Trophoblast cell (in vitro differentiated cells and primary cell): ENCODE results near the gene CRAMP1.
"Not testable (repeated sequence)": the region's sequence is repeated elsewhere in the genome, so short reads cannot be mapped to it uniquely, and the experiment has no call there.

ENCODE experiments used
- DNase-seq, 2 donors: peaks; one replicate each; pipeline ENCODE4 v3.0.0-alpha.2; 2016
- H2AFZ ChIP-seq: 2 replicates; pipeline ENCODE4 v1.6.1; 2013; ENCODE audit warnings: low read length, moderate library complexity, mild to moderate bottlenecking; ENCODE audit not compliant: insufficient read depth, poor library complexity
- H2AK5ac ChIP-seq: 2 replicates; pipeline ENCODE4 v1.6.1; 2013; ENCODE audit warnings: mild to moderate bottlenecking, low read length
- H2BK120ac ChIP-seq: 2 replicates; pipeline ENCODE4 v1.6.1; 2013; ENCODE audit warnings: low read length, mild to moderate bottlenecking, moderate library complexity; ENCODE audit not compliant: insufficient read depth, poor library complexity
- H2BK12ac ChIP-seq: 2 replicates; pipeline ENCODE4 v1.6.1; 2013; ENCODE audit warnings: mild to moderate bottlenecking, low read length, moderate library complexity
- H2BK5ac ChIP-seq: 2 replicates; pipeline ENCODE4 v1.6.1; 2013; ENCODE audit warnings: low read length, low read depth, moderate library complexity, mild to moderate bottlenecking; ENCODE audit not compliant: poor library complexity
- H3K14ac ChIP-seq: 2 replicates; pipeline ENCODE4 v1.6.1; 2013; ENCODE audit warnings: mild to moderate bottlenecking, low read length
- H3K18ac ChIP-seq: 2 replicates; pipeline ENCODE4 v1.6.1; 2013; ENCODE audit warnings: mild to moderate bottlenecking, low read length
- H3K23ac ChIP-seq: 2 replicates; pipeline ENCODE4 v1.6.1; 2013; ENCODE audit warnings: low read length
- H3K27ac ChIP-seq: 2 replicates; pipeline ENCODE4 v1.5.1; 2013; ENCODE audit warnings: low read depth, mild to moderate bottlenecking, inconsistent platforms, low read length, moderate library complexity
- H3K27me3 ChIP-seq: 2 replicates; pipeline ENCODE4 v1.6.1; 2013; ENCODE audit warnings: inconsistent platforms, mild to moderate bottlenecking, low read length, moderate library complexity; ENCODE audit not compliant: insufficient read depth
- H3K36me3 ChIP-seq, 2 experiments: 1 replicate in 1 of 2; 2 replicates in 1 of 2; pipeline ENCODE4 v1.6.1; 2013; ENCODE audit warnings: low read length in 2 of 2, mild to moderate bottlenecking in 2 of 2, moderate library complexity in 1 of 2; ENCODE audit not compliant: insufficient read depth in 2 of 2, control insufficient read depth in 1 of 2
- H3K4ac ChIP-seq: 2 replicates; pipeline ENCODE4 v1.6.1; 2013; ENCODE audit warnings: low read depth, mild to moderate bottlenecking, low read length, moderate library complexity
- H3K4me1 ChIP-seq, 2 experiments: 1 replicate in 1 of 2; 2 replicates in 1 of 2; pipeline ENCODE4 v1.6.1; 2013; ENCODE audit warnings: low read length in 2 of 2, mild to moderate bottlenecking in 2 of 2, moderate library complexity in 1 of 2; ENCODE audit not compliant: insufficient read depth in 2 of 2, control insufficient read depth in 1 of 2
- H3K4me2 ChIP-seq: 2 replicates; pipeline ENCODE4 v1.6.1; 2013; ENCODE audit warnings: inconsistent platforms, mild to moderate bottlenecking, low read length, moderate library complexity
- H3K4me3 ChIP-seq: 2 replicates; pipeline ENCODE4 v1.5.1; 2013; ENCODE audit warnings: mild to moderate bottlenecking, low read depth, low read length, inconsistent platforms
- H3K79me1 ChIP-seq: one replicate; pipeline ENCODE4 v1.6.1; 2013; ENCODE audit warnings: low read length
- H3K79me2 ChIP-seq: 2 replicates; pipeline ENCODE4 v1.6.1; 2013; ENCODE audit warnings: low read length, mild to moderate bottlenecking; ENCODE audit not compliant: control insufficient read depth, insufficient read depth, poor library complexity
- H3K9ac ChIP-seq: 2 replicates; pipeline ENCODE4 v1.6.1; 2013; ENCODE audit warnings: mild to moderate bottlenecking, low read length
- H3K9me3 ChIP-seq: 2 replicates; pipeline ENCODE4 v1.6.1; 2013; ENCODE audit warnings: low read depth, mild to moderate bottlenecking, control low read depth, inconsistent platforms, low read length; ENCODE audit not compliant: insufficient read depth
- H4K12ac ChIP-seq: 2 replicates; pipeline ENCODE4 v1.6.1; 2013; ENCODE audit warnings: low read depth, mild to moderate bottlenecking, low read length, moderate library complexity
- H4K8ac ChIP-seq: 2 replicates; pipeline ENCODE4 v1.6.1; 2013; ENCODE audit warnings: low read depth, mild to moderate bottlenecking, low read length, moderate library complexity
- H4K91ac ChIP-seq: one replicate; pipeline ENCODE4 v1.6.1; 2013; ENCODE audit warnings: low read depth, mild to moderate bottlenecking, low read length, moderate library complexity
- WGBS: extraction: QIAGEN DNeasy Blood & Tissue Kit; methylation state at CpG from one replicate; pipeline ENCODE4 v1.1.7; 2013; ENCODE audit warnings: missing lambda C conversion rate; ENCODE audit not compliant: insufficient read length, insufficient coverage; ENCODE audit errors: extremely low coverage; 5-methylcytosine and 5-hydroxymethylcytosine counted together

CRAMP1 gene

GRCh38 chr16:1713933-1714332, 101.8 kb downstream of the CRAMP1 start:
- no peak overlapping the region for H4K12ac ChIP-seq

DNA sequence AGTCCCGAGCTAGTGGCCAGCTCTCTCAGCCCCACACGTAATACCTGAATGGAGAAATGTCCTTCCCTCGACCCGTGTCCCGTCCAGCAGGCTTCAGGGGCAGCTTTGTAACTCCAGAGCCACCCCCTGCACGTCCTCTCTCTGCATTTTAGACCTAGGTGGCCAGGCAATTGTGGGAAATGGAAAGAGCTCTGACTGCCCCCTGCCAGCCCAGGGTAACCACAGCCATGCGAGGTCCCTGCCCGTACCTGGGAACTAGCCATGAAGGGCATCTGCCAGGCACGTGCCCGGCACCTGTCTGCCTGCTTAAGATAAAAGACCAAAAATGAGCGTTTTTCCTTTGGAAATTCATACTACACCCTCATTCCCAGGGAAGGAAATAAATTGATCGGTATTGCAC, 103.1 kb downstream of the CRAMP1 start:
- Histone ChIP-seq H3K4me2 (no peak overlapping the region), H3K4me1 (peaks cover 0 to 2% of the 10 kb centered on the region in 2 experiments), H2BK12ac (no peak overlapping the region), H4K91ac (no peak overlapping the region), H3K4ac (no peak overlapping the region), H3K27me3 (no peaks in the 10 kb centered on the region), H3K9ac (no peak overlapping the region), H3K27ac (no peak overlapping the region), H3K36me3 (no peaks in the 10 kb centered on the region), H3K79me2 (no peaks in the 10 kb centered on the region), H2AFZ (no peak overlapping the region), H2AK5ac (no peak overlapping the region), H2BK120ac (no peak overlapping the region), H3K79me1 (no peaks in the 10 kb centered on the region), H3K14ac (no peak overlapping the region), H4K12ac (no peak overlapping the region), H3K9me3 (peaks cover 2% of the 10 kb centered on the region), H4K8ac (no peak overlapping the region), H2BK5ac (no peak overlapping the region), H3K4me3 (no peak overlapping the region), H3K23ac (no peak overlapping the region), H3K18ac (no peak overlapping the region)
- DNase-seq = no peak
- WGBS = no CpG with 5 or more reads among the region's 12 CpGs

More at GRCh38 chr16:1713933-1714332, 101.8 kb downstream of the CRAMP1 start:
- Histone ChIP-seq H2BK12ac (no peak overlapping the region), H3K27me3 (no peaks in the 10 kb centered on the region), H3K23ac (no peak overlapping the region), H3K18ac (no peak overlapping the region), H2BK5ac (no peak overlapping the region), H3K9me3 (peaks cover 2% of the 10 kb centered on the region), H3K14ac (no peak overlapping the region), H4K91ac (no peak overlapping the region), H3K9ac (no peak overlapping the region), H3K79me2 (no peaks in the 10 kb centered on the region), H3K4me3 (no peak overlapping the region), H3K36me3 (no peaks in the 10 kb centered on the region), H3K4me1 (peaks cover 0 to 2% of the 10 kb centered on the region in 2 experiments), H3K79me1 (no peaks in the 10 kb centered on the region), H2BK120ac (no peak overlapping the region), H2AFZ (no peak overlapping the region), H2AK5ac (no peak overlapping the region), H3K27ac (no peak overlapping the region), H4K8ac (no peak overlapping the region), H3K4ac (no peak overlapping the region), H3K4me2 (no peak overlapping the region)
- DNase-seq = no peak
- WGBS = no CpG with 5 or more reads among the region's 14 CpGs

- peak; percentile 43 to 49 for DNase-seq
- not testable (repeated sequence) for H3K4ac ChIP-seq, H3K4me3 ChIP-seq, H2BK120ac ChIP-seq, H3K9ac ChIP-seq, H3K79me2 ChIP-seq, H3K4me1 ChIP-seq, H3K27ac ChIP-seq, H3K79me1 ChIP-seq, H3K18ac ChIP-seq, H4K12ac ChIP-seq, H4K91ac ChIP-seq, H4K8ac ChIP-seq, H2BK12ac ChIP-seq, H2BK5ac ChIP-seq, H2AFZ ChIP-seq, H3K23ac ChIP-seq, H2AK5ac ChIP-seq, H3K36me3 ChIP-seq, H3K4me2 ChIP-seq, H3K9me3 ChIP-seq, H3K27me3 ChIP-seq, H3K14ac ChIP-seq
- no CpG with 5 or more reads among the region's 10 CpGs for WGBS
These were observed 106.1 kb downstream of the CRAMP1 start for GRCh38 chr16:1718236-1718635.

DNA sequence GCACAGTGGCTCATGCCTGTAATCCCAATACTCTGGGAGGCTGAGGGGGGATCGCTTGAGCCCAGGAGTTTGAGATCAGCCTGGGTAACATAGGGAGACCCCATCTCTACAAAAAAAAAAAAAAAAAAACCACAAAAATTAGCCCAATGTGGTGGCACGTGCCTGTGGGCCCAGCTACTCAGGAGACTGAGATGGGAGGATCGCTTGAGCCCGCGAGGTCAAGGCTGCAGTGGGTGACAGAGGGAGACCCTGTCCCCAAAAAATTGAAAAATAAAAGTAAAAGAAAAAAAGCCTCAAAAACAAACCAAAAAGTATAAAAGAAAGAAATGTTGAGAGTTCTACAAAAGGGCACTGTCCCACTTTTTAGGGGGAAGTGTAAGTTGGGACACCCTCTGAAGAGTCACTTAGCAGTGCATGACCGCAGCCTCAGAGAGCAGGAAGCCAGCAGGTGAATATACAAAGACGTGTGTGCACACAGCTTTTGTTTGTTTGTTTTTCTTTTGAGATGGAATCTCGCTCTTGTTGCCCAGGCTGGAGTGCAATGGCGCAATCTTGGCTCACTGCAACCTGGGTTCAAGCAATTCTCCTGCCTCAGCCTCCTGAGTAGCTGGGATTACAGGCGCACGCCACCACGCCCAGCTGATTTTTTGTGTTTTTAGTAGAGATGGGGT, 107.5 kb downstream of the CRAMP1 start:
- H3K4ac ChIP-seq, H2AFZ ChIP-seq, H2BK5ac ChIP-seq, H3K23ac ChIP-seq, H3K27ac ChIP-seq, H3K4me1 ChIP-seq, H2BK120ac ChIP-seq, H3K27me3 ChIP-seq, H3K9me3 ChIP-seq, H2AK5ac ChIP-seq, H2BK12ac ChIP-seq, H4K91ac ChIP-seq, H3K14ac ChIP-seq, H3K18ac ChIP-seq, H3K9ac ChIP-seq, H3K79me2 ChIP-seq, H3K4me2 ChIP-seq, H3K36me3 ChIP-seq, H3K4me3 ChIP-seq, H4K8ac ChIP-seq, H4K12ac ChIP-seq, H3K79me1 ChIP-seq: not testable (repeated sequence)
- no CpG with 5 or more reads among the region's 12 CpGs for WGBS
- peak; percentile 75 to 83 for DNase-seq
